ENCODE measurements around the gene CCDC86.

DNA sequence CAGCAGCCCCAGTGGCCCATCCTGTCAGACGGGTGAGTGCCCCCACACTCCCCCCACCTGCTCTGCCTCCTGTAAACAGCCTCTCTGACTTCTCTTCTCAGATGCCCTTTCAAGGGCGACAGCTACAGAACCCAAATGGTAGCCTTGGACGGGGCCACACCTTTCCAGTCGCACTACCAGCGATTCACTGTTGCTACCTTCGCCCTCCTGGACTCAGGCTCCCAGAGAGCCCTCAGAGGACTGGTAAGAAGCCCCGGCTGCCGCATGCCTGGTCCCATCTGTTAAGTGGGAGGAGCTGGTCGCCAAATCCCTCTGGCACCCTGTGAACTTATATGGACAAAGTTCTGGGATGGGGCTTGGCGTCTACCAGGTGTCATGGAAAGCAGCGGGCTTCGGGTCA, 31.6 kb downstream of the CCDC86 start:
- TF ChIP-seq, protein P1, sequence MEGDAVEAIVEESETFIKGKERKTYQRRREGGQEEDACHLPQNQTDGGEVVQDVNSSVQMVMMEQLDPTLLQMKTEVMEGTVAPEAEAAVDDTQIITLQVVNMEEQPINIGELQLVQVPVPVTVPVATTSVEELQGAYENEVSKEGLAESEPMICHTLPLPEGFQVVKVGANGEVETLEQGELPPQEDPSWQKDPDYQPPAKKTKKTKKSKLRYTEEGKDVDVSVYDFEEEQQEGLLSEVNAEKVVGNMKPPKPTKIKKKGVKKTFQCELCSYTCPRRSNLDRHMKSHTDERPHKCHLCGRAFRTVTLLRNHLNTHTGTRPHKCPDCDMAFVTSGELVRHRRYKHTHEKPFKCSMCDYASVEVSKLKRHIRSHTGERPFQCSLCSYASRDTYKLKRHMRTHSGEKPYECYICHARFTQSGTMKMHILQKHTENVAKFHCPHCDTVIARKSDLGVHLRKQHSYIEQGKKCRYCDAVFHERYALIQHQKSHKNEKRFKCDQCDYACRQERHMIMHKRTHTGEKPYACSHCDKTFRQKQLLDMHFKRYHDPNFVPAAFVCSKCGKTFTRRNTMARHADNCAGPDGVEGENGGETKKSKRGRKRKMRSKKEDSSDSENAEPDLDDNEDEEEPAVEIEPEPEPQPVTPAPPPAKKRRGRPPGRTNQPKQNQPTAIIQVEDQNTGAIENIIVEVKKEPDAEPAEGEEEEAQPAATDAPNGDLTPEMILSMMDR (IDR thresholded peaks at IDR 0.05) = no peak
- TF ChIP-seq POLR2A (IDR thresholded peaks at IDR 0.05; ENCODE audit: low read depth) = no peak
